GM19438 (cell line): ENCODE data around the gene RABL6.
A peak's percentile ranks its signal among the peaks of the same experiment; 100 is the strongest.
"Not testable (repeated sequence)": the region's sequence is repeated elsewhere in the genome, so short reads cannot be mapped to it uniquely, and the experiment has no call there.

Source experiments
- ATAC-seq: cut with Tn5 transposase; IDR thresholded peaks from one replicate; pipeline ENCODE4 v1.9.1; 2021; ENCODE audit warnings: low read depth; ENCODE audit not compliant: unreplicated experiment

Gene RABL6

GRCh38 chr9:136831720-136832104, 24.0 kb downstream of the RABL6 start:
- no peak for ATAC-seq

DNA sequence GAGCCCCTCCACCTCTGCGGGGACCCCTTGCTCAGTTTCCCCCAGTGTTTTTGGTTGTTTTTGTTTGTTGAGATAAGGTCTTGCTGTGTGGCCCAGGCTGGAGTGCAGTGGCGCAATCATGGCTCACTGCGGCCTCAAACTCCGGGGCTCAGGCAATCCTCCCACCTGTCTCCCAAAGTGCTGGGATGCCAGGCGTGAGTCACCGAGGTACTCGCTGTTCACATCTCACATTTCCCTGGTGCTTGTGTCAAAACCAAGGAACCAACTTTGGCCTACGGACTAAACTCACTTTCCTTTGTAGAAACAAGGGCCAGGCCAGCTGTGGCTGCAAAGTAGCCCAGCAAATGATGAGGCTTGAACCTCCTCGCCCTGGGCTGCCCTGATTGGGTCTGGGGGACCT, 24.8 kb downstream of the RABL6 start:
- no peak for ATAC-seq

GRCh38 chr9:136833381-136834048, 25.8 kb downstream of the RABL6 start:
- not testable (repeated sequence) for ATAC-seq

GRCh38 chr9:136835162-136835931, 27.6 kb downstream of the RABL6 start:
- ATAC-seq, result no peak

- no peak for ATAC-seq
Measured at GRCh38 chr9:136835932-136836904, 28.5 kb downstream of the RABL6 start.

GRCh38 chr9:136837146-136837855, 29.6 kb downstream of the RABL6 start:
- ATAC-seq, result no peak

DNA sequence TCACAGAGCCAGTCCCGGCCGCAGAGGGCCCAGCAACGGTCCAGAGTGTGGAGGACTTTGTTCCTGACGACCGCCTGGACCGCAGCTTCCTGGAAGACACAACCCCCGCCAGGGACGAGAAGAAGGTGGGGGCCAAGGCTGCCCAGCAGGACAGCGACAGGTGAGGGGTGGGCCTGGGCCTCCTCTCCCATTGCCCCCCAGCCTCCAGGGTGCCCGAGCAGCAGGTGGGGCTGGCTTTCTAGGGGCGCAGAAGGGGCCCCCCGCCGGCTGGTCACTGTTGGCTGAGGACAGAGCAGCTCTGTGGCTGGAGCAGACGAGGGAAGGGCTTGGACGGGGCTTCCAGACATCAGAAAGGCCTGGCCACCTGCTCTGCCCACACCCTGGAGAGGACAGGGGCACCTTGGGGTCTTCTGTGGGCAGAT, 30.1 kb downstream of the RABL6 start:
- not testable (repeated sequence) for ATAC-seq

GRCh38 chr9:136838314-136839228, 30.8 kb downstream of the RABL6 start:
- no peak for ATAC-seq

DNA sequence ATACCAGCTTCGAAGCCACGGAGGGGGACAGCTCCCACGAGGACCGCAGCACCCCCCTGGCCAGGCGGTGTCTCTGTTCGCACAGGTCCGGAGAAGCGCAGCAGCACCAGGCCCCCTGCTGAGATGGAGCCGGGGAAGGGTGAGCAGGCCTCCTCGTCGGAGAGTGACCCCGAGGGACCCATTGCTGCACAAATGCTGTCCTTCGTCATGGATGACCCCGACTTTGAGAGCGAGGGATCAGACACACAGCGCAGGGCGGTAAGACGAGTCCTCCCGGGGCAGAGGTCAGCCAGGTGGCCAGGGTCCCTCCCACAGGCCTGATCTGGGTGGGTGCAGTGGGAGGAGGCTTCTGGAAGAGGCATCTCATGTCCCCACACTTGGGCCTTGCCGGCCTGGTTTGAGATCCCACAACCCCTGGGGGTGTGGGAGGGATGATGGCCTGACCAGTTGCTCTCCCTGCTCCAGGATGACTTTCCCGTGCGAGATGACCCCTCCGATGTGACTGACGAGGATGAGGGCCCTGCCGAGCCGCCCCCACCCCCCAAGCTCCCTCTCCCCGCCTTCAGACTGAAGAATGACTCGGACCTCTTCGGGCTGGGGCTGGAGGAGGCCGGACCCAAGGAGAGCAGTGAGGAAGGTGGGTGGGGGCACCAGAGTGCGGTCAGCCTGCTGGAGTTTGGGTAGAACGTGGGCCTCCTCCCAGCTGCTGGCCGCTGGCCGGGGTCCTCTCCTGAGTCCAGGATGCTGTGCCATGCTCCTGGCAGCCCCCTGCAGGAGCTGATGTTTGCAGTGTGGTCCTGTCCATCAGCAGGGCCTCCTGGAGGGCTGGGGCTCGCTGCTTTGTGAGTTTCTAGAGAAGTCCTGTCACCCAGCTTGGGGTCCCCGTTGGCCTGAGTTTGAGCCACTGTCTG, 31.7 kb downstream of the RABL6 start:
- no peak for ATAC-seq

DNA sequence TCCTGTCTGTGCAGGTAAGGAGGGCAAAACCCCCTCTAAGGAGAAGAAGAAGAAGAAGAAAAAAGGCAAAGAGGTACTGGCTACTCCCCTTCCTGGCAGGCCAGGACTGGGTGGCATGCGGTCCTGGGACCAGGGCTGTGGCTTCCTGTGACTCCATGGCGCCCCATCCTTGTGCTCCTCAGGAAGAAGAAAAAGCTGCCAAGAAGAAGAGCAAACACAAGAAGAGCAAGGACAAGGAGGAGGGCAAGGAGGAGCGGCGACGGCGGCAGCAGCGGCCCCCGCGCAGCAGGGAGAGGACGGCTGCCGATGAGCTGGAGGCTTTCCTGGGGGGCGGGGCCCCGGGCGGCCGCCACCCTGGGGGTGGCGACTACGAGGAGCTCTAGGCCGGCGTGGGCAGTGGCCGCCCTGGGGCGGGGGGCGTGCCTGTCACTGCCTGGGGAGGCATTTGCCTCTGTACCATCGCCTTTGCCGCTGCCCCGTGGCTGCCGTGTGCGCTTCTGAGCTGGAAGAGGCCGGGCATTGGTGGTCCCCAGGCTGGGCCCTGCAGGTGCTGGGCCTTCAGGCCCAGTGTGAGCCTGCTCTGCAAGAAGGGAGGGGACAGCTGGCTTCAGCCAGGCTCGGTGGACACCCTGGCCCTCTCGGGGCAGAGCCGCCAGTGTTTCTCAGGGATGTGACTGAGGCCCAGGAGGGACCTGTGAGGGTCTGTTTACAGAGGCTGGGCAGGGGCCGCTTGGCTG, 32.6 kb downstream of the RABL6 start:
- no peak for ATAC-seq

DNA sequence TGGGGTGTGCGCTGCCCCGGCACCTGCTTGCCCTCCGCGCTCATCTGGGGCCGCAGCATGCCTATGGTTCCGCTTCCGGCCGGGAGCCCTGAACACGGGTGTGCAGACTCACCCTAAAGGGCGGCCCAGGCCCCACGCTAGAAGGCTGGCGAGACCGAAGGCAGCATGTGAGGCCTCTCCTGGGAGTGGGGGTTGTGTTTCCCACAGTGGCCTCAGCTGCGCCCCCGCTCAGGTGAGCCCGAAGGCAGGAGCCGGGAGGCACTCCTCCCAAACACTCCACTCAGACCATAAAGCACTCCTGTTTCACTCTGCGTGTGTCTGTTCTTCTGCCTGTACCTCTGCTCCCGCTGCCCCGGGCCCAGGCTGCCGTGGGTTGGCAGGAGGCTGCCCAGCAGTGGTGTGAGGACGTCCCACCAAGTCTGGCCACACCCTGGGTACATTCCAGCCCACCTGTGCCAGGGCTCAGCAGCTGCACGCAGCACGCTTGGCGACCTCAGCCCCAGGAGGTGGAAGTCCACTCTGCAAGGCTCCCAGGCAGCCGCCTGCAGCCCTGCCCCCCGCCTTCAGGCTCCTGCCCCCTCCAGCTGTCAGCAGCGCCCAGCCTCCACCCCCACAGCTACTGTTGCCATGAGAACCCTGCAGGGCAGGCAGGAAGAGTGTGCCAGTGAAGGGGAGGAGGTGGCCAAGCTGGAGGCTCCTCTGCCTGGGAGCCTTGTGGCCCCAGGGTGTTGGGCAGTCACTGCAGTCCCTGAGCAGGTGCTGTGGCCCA, 33.3 kb downstream of the RABL6 start:
- no peak for ATAC-seq

DNA sequence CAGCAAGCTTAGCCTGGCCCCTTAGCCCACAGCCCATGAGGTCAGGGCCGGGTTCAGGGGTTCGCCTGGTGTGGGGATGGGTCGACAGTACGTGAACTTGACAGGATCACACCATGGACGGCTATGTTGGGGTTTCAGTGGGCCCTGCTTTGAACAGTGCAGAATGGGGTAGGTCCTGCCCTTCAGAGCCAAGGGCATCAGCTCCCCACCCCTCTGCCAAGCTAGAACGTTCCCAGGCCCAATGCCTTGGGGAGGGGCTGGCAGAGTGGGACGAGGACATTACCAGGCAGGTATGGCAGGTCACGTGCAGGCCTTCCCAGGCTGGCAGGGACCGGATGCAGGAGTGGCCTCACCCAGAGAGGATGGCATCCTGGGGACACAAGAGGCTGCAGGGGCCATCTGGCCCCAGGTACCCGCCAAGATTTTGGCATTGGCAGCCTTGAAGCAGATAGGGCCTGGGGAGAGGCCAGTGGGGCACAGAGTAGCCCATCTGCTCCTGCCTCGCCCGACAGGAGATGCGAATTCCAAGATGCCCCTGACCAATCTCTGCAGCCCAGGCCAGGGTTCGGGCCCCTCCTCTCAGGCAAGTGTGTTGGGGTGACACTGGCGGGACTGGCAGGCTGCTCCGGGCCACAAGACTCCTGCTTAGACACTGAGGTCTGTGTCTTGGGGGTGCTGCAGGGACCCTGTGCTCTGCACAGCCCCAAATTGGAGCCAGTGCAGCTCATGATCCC, 34.1 kb downstream of the RABL6 start:
- not testable (repeated sequence) for ATAC-seq

GRCh38 chr9:136842380-136842948, 34.7 kb downstream of the RABL6 start, which contains the start of gene AJM1:
Gene AJM1 (plus strand): TSS chr9:136842478. CDS start chr9:136844415, 1,937 bp downstream.
- peak; percentile 64 for ATAC-seq

DNA sequence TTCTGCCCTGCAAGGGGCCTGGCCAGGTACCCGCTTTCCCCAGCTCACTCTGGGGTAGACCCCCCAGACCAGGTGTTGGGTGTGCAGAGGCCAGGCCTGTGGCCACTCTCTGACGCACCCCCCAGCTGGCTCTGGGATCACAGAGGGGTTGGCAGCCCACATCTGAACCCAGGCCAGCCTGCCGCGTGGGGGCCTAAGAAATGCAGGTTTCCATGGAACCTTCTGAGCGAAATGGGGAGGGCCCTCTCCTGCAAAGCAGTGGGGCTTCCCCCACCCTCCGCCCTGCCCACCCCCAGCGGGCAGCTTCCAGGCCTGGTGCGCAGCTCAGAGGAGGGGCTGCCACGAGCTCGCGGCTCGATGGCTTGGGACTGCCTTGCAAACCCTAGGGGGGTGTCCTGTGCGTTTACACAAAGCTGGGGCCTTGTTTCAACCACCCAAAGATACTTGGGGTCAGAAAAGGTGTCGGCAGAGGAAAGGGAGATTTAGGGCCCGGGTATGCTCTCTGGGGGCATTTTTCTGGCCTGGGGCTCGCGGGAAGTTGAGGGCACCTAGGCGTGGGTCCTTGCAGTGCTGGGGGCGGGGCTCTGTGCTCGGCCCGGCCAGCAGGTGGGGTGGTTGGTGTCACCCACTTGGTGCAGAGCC, 35.5 kb downstream of the RABL6 start:
- ATAC-seq, result not testable (repeated sequence)
